Measurements from ENCODE around the gene NSD2.

NSD2 gene

DNA sequence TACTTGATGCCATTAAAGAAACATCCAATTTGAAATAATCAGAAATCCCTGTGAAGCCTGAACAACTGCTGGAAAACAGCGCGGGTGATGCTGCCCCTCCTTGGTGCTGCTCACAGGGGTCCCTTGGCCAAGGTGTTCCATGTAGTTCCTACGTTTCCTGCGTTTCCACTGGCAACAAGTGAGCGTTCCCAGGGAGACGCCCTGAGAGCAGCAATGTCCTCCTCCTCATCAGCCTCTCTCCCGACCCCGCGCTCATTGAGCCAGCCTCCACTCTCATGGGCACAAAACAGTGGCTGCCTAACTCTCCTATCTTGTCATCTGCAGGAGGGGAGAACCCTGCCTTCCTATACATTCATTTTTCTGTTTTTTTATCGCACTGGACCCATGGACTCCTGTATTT, 34.1 kb upstream of the NSD2 start:
- H3K36me3 ChIP-seq (replicated peaks; ENCODE audit: low read depth, low read length), result peaks cover 38% of the 10 kb centered on the region
- H4K20me1 ChIP-seq (ENCODE audit: insufficient read depth, low read length), result 0 out of 2 replicates have a peak, but pooled peaks cover 10% of the 10 kb centered on the region
- no peak overlapping the region for H3K4me2 ChIP-seq (ENCODE audit: low read length)
- no peaks in the 10 kb centered on the region for H3K27me3 ChIP-seq (ENCODE audit: low read depth, low read length)
- TF ChIP-seq, protein P1, sequence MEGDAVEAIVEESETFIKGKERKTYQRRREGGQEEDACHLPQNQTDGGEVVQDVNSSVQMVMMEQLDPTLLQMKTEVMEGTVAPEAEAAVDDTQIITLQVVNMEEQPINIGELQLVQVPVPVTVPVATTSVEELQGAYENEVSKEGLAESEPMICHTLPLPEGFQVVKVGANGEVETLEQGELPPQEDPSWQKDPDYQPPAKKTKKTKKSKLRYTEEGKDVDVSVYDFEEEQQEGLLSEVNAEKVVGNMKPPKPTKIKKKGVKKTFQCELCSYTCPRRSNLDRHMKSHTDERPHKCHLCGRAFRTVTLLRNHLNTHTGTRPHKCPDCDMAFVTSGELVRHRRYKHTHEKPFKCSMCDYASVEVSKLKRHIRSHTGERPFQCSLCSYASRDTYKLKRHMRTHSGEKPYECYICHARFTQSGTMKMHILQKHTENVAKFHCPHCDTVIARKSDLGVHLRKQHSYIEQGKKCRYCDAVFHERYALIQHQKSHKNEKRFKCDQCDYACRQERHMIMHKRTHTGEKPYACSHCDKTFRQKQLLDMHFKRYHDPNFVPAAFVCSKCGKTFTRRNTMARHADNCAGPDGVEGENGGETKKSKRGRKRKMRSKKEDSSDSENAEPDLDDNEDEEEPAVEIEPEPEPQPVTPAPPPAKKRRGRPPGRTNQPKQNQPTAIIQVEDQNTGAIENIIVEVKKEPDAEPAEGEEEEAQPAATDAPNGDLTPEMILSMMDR (IDR thresholded peaks at IDR 0.05; ENCODE audit: low read depth, low read length), result no peak
- no peak for TF ChIP-seq EZH2phosphoT487 (IDR thresholded peaks at IDR 0.05; ENCODE audit: low read depth)
- H3K4me3 ChIP-seq (ENCODE audit: low read length), result no peak overlapping the region
- no peak overlapping the region for H2AFZ ChIP-seq (ENCODE audit: low read depth, low read length)
- H3K79me2 ChIP-seq (ENCODE audit: low read length), result peaks cover 23% of the 10 kb centered on the region
- H3K27ac ChIP-seq (ENCODE audit: low read length), result no peak overlapping the region
- H3K9ac ChIP-seq (ENCODE audit: low read length), result no peak overlapping the region
- H3K9me3 ChIP-seq (ENCODE audit: insufficient read depth, low read length), result no peaks in the 10 kb centered on the region
- H3K4me1 ChIP-seq (ENCODE audit: low read length), result peaks cover 23% of the 10 kb centered on the region

DNA sequence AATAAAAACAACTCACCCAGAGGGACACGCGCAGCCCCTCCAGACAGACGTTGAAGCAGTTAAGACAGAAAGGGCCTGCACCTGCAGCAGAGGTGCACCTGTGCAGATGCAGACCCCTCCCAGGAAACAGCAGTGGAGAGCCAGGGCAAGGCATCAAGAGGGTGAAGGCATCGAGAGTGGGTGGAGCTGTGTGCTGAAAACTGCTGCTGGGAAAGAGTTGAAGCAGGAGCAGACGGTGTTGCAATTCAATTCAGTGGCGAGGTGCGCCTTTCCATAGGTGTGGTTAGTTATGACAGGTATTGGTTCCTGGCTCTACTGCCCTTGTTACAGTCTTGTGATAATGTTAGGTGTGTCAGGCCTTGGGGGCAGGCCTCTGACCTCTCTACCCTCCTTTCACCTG, 31.9 kb upstream of the NSD2 start:
- Histone ChIP-seq H3K9me3 (ENCODE audit: insufficient read depth, low read length) (no peaks in the 10 kb centered on the region), H2AFZ (ENCODE audit: low read depth, low read length) (no peak overlapping the region), H3K4me2 (ENCODE audit: low read length) (no peak overlapping the region), H3K79me2 (ENCODE audit: low read length) (peaks cover 35% of the 10 kb centered on the region), H3K9ac (ENCODE audit: low read length) (no peak overlapping the region), H3K4me3 (ENCODE audit: low read length) (no peak overlapping the region), H3K27me3 (ENCODE audit: low read depth, low read length) (no peaks in the 10 kb centered on the region), H3K36me3 (replicated peaks; ENCODE audit: low read depth, low read length) (peaks cover 33% of the 10 kb centered on the region), H4K20me1 (ENCODE audit: insufficient read depth, low read length) (peaks cover 17% of the 10 kb centered on the region), H3K4me1 (ENCODE audit: low read length) (peaks cover 7% of the 10 kb centered on the region), H3K27ac (ENCODE audit: low read length) (no peak overlapping the region)
- TF ChIP-seq, protein P1 (IDR thresholded peaks at IDR 0.05; ENCODE audit: low read depth, low read length), result no peak
- no peak for TF ChIP-seq EZH2phosphoT487 (IDR thresholded peaks at IDR 0.05; ENCODE audit: low read depth)

DNA sequence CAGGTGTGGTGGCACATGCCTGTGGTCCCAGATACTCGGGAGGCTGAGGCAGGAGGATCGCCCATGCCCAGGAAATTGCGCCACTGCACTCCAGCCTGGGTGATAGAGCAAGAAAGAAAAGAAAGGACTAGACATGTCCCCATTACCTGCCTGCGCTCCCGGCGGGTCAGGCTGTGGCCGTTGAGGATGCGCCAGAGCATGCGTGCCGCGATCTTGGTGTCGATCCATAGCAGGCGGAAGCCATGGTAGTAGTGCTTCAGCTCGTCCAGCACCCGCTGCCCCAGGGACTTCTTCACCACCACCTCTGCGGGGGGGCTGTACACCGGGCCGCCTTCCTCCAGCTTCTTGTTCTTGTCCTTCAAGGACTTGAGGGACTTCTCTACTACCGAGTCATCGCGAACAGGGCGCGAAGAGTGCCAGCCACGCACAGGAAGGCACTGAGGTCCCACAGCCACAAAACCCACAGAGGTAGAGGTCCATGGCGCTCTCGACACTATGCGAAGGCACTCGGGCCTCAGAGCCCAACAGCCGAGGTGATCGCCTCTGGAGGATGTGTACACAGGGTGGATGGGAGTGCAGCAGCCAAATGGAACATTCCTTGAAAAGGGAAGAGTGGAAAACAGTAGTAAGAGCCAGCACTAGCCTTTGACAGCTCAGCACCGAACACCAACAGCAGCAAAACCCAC, 29.8 kb upstream of the NSD2 start:
- H3K27me3 ChIP-seq (ENCODE audit: low read depth, low read length), result no peaks in the 10 kb centered on the region
- no peak overlapping the region for H2AFZ ChIP-seq (ENCODE audit: low read depth, low read length)
- H3K4me2 ChIP-seq (ENCODE audit: low read length), result no peak overlapping the region
- peaks cover 25% of the 10 kb centered on the region for H3K36me3 ChIP-seq (replicated peaks; ENCODE audit: low read depth, low read length)
- H3K9me3 ChIP-seq (ENCODE audit: insufficient read depth, low read length), result no peaks in the 10 kb centered on the region
- no peak overlapping the region for H3K9ac ChIP-seq (ENCODE audit: low read length)
- H3K79me2 ChIP-seq (ENCODE audit: low read length), result peaks cover 44% of the 10 kb centered on the region
- H3K4me3 ChIP-seq (ENCODE audit: low read length), result no peak overlapping the region
- H3K27ac ChIP-seq (ENCODE audit: low read length), result no peak overlapping the region
- H3K4me1 ChIP-seq (ENCODE audit: low read length), result no peaks in the 10 kb centered on the region
- H4K20me1 ChIP-seq (ENCODE audit: insufficient read depth, low read length), result peaks cover 17% of the 10 kb centered on the region
- TF ChIP-seq, protein P1 (IDR thresholded peaks at IDR 0.05; ENCODE audit: low read depth, low read length), result no peak
- TF ChIP-seq EZH2phosphoT487 (IDR thresholded peaks at IDR 0.05; ENCODE audit: low read depth), result no peak

DNA sequence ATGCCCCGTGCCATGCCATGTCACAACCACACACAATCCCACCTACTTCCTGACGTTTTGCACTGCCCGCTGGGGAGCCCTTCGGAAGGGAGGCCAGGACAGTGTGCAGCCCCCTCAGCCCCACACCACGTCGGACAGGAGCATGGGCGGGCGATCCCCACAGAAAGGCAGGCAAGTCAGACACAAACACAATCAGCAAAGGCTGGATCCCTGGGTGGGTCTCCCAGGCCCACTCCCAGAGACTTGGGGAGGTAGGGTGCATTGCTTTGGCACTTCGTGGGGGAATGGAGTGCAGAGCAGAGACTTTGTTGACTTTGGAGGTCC, 29.3 kb upstream of the NSD2 start:
- Histone ChIP-seq H3K9ac (ENCODE audit: low read length) (no peak overlapping the region), H2AFZ (ENCODE audit: low read depth, low read length) (no peak overlapping the region), H3K4me2 (ENCODE audit: low read length) (no peak overlapping the region), H3K79me2 (ENCODE audit: low read length) (peaks cover 49% of the 10 kb centered on the region), H4K20me1 (ENCODE audit: insufficient read depth, low read length) (peaks cover 17% of the 10 kb centered on the region), H3K9me3 (ENCODE audit: insufficient read depth, low read length) (no peaks in the 10 kb centered on the region), H3K4me3 (ENCODE audit: low read length) (no peak overlapping the region), H3K4me1 (ENCODE audit: low read length) (peaks cover 4% of the 10 kb centered on the region), H3K27ac (ENCODE audit: low read length) (no peak overlapping the region), H3K27me3 (ENCODE audit: low read depth, low read length) (no peaks in the 10 kb centered on the region), H3K36me3 (replicated peaks; ENCODE audit: low read depth, low read length) (peaks cover 29% of the 10 kb centered on the region)
- TF ChIP-seq EZH2phosphoT487 (IDR thresholded peaks at IDR 0.05; ENCODE audit: low read depth), result no peak
- TF ChIP-seq, protein P1 (IDR thresholded peaks at IDR 0.05; ENCODE audit: low read depth, low read length), result no peak
